Retinal pigment epithelial cell (primary cell): ENCODE data around the gene NT5DC2.

ENCODE experiments used
- DNase-seq: peaks from one replicate; pipeline ENCODE4 v3.0.0-alpha.2; 2010; ENCODE audit warnings: low read depth
- H3K4me3 ChIP-seq: 2 replicates; pipeline ENCODE4 v1.5.1; 2011; ENCODE audit warnings: mild to moderate bottlenecking, low read length, control low read depth, moderate library complexity
- TF ChIP-seq, protein P1 (sequence below): conservative IDR thresholded peaks from 2 replicates; pipeline ENCODE4 v1.5.1; 2011; ENCODE audit warnings: low read depth, low read length, control low read depth, inconsistent platforms

Gene NT5DC2

DNA sequence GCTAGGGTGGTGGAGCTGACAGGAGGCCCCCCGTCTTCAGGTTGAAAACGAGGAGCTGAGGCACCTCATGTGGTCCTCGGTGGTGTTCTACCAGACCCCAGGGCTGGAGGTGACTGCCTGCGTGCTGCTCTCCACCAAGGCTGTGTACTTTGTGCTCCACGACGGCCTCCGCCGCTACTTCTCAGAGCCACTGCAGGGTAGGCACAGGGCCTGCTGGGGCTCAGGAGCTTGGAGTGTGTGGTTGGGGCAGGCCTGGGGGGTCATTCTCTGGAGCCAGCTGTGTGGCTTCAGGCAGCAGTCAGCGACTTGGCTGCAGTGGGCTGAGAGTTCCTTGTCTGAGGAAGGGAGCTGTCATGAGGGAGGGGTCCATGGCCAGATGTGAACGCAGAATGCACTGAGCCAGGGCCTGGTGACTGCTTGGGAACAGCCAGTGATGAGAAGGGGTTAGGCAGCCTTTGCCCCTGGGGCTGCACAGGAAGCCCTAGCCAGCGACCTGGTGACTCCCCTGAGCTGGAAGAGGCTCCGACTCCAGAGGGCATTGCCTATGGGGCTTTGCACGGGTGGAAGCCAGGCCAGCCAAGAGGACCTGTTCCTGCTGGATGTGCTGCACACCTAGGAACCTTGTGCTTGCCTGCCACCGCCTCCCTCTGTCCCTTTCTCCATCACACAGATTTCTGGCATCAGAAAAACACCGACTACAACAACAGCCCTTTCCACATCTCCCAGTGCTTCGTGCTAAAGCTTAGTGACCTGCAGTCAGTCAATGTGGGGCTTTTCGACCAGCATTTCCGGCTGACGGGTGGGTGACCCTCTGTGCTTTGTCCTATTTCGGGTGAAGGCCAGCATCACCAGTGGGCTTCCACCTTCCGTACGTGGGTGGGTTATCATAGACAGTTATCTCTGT lies 43.4 kb downstream of the NT5DC2 start:
- TF ChIP-seq, protein P1, sequence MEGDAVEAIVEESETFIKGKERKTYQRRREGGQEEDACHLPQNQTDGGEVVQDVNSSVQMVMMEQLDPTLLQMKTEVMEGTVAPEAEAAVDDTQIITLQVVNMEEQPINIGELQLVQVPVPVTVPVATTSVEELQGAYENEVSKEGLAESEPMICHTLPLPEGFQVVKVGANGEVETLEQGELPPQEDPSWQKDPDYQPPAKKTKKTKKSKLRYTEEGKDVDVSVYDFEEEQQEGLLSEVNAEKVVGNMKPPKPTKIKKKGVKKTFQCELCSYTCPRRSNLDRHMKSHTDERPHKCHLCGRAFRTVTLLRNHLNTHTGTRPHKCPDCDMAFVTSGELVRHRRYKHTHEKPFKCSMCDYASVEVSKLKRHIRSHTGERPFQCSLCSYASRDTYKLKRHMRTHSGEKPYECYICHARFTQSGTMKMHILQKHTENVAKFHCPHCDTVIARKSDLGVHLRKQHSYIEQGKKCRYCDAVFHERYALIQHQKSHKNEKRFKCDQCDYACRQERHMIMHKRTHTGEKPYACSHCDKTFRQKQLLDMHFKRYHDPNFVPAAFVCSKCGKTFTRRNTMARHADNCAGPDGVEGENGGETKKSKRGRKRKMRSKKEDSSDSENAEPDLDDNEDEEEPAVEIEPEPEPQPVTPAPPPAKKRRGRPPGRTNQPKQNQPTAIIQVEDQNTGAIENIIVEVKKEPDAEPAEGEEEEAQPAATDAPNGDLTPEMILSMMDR: no peak
- no peak for DNase-seq
- H3K4me3 ChIP-seq: no peak overlapping the region

DNA sequence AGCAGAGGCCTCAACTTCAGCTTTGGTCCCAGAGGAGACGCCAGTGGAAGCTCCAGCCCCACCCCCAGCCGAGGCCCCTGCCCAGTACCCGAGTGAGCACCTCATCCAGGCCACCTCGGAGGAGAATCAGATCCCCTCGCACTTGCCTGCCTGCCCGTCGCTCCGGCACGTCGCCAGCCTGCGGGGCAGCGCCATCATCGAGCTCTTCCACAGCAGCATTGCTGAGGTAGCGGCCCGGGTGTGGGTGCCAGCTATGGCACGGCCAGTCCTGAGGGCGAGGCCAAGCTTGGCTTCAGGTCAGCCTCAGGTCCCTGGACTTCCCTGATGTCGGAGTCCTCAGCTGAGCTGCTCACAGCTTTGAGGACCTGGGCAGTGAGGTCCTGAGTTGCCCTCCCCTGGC lies 44.2 kb downstream of the NT5DC2 start:
- TF ChIP-seq, protein P1: no peak
- DNase-seq: no peak
- H3K4me3 ChIP-seq: no peak overlapping the region

DNA sequence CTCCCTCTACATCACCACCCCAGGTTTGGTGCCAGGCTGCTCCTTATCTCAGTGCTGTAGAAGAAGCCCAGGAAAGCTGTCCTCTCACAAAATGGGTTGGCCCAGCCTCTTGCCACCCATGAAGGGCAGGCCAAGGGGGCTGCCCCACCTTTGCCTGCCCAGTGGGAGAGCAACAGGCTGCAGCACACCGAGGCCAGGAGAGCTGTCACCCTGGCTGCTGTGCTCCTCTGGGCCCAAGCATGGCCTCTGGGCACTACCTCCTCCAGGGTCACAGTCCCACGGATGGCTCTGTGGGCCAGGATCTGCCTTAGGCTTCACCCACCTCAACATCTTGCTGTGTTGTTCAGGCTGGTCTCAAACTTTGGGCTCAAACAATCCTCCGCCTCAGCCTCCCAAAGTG lies 44.9 kb downstream of the NT5DC2 start:
- no peak for DNase-seq
- H3K4me3 ChIP-seq: no peak overlapping the region
- TF ChIP-seq, protein P1: no peak

DNA sequence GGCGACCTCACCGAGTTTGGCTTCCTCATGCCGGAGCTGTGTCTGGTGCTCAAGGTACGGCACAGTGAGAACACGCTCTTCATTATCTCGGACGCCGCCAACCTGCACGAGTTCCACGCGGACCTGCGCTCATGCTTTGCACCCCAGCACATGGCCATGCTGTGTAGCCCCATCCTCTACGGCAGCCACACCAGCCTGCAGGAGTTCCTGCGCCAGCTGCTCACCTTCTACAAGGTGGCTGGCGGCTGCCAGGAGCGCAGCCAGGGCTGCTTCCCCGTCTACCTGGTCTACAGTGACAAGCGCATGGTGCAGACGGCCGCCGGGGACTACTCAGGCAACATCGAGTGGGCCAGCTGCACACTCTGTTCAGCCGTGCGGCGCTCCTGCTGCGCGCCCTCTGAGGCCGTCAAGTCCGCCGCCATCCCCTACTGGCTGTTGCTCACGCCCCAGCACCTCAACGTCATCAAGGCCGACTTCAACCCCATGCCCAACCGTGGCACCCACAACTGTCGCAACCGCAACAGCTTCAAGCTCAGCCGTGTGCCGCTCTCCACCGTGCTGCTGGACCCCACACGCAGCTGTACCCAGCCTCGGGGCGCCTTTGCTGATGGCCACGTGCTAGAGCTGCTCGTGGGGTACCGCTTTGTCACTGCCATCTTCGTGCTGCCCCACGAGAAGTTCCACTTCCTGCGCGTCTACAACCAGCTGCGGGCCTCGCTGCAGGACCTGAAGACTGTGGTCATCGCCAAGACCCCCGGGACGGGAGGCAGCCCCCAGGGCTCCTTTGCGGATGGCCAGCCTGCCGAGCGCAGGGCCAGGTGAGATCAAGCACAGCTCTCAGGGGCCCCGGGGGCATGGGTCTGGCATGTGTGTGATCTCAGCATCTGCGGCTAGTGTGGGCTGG lies 45.6 kb downstream of the NT5DC2 start:
- no peak overlapping the region for H3K4me3 ChIP-seq
- no peak for DNase-seq
- TF ChIP-seq, protein P1: no peak

DNA sequence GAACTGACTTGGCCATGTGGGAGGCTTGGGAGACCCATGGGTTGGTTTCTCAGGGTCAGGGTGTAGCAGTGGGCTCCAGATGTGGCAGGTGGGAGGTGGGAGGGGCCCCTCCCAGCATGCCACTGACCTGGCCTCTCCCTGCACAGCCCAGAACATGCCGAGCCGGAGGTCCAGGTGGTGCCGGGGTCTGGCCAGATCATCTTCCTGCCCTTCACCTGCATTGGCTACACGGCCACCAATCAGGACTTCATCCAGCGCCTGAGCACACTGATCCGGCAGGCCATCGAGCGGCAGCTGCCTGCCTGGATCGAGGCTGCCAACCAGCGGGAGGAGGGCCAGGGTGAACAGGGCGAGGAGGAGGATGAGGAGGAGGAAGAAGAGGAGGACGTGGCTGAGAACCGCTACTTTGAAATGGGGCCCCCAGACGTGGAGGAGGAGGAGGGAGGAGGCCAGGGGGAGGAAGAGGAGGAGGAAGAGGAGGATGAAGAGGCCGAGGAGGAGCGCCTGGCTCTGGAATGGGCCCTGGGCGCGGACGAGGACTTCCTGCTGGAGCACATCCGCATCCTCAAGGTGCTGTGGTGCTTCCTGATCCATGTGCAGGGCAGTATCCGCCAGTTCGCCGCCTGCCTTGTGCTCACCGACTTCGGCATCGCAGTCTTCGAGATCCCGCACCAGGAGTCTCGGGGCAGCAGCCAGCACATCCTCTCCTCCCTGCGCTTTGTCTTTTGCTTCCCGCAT lies 46.4 kb downstream of the NT5DC2 start:
- no peak for DNase-seq
- TF ChIP-seq, protein P1: no peak
- H3K4me3 ChIP-seq: no peak overlapping the region

DNA sequence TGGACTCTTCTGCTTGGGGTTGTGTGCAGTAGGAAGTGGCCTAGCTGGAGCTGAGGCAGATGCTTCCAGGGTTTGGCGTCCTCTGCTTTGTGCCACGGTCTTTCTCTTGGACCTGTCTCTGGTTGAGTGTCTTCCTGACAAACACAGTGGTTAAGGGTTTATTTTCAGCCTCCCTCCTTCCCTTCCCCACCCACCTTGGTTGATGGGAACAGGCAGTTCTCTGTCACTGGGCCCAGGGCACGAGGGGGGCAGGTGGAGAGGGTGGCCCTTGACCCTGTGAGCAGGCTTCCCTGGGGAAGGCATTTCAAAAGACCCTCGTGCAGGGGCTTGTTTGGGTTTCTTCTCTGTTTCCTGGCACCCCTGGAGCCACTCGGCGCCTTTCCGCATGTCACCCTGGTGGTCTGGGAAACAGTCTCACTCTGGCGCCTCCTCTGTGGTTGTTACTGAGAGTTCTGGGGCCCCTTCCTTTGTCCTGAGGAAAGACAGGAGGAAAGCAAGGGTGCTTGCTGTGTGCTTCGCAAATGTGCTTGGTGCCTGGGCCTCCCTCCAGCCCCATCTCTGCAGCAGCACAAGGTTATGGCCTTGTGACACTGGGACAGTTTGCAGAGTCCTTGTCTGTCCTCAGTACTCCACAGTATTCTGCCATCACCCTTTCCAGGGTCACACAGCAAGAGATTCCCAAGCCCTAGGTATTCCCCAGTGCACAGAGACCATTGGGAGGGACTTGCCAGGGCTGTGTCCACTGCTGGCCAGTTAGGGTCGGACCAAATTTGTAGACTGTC lies 48.8 kb downstream of the NT5DC2 start:
- no peak overlapping the region for H3K4me3 ChIP-seq
- TF ChIP-seq, protein P1: no peak
- DNase-seq: no peak
